ENCODE results near the gene TMEM82. TPM values are rescaled to one million over a fixed set of nuclear protein-coding genes. Genes with fewer than 3 reads are reported as not detected.

Gene TMEM82
- total and polyA plus RNA-seq, 5 experiments from 2014 or later, result not detected

DNA sequence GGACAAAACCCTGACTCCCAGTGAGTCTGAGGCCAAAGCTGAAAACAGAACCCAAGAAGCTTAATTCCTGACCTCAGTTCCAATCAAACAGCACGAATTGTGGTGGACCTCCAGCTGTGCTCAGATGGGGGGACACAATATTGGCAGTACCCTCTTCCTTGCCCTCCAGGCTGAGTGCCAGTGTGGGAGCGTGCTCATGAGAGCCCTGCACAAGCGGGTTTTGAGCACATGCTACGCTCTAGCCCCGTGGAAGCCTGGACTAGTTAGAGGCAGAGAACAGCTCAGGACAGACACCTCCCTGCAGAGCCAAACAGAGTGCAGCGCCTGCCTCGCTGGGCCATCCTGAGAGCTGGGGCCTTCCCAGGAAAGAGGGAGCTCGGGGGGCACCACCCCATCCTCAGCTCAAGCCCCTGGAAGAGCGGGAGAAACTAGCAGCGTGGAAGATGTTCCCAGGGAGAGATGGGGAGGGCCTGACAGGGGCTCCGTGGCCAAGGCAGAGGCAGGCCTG, 9.0 kb upstream of the TMEM82 start:
- no peak for ATAC-seq
- H3K36me3 Mint-ChIP-seq, result peaks cover 0 to 36% (median 0%) of the 10 kb centered on the region in 3 donors

DNA sequence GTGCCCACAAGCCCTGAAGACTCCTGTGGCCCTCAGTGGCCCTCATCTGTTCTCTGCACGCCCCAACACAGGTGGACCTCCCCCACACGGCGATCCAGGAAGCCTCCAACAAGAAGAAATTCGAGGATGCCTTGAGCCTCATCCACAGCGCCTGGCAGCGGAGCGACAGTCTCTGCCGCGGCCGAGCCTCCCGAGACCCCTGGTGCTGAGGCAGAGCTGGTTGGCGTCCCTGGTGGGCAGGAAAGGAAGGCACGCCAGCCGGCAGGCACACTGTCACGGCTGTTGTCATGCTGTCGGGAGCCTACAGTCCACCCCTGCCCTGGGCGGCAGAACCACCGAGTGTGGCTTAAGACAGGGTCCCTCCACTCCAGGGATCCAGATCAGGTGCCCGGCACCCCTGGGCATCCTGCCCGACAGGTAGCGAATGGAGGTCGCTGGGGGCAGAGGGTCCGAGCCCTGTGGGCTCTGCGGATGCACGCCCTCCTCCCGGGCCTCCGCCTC, 8.5 kb upstream of the TMEM82 start:
- Mint-ChIP-seq H3K4me1 (peaks cover 0 to 3% (median 0%) of the 10 kb centered on the region in 4 donors), H3K36me3 (peaks cover 0 to 31% (median 0%) of the 10 kb centered on the region in 3 donors), H3K9me3 (no peaks in the 10 kb centered on the region), H3K27ac (no peak overlapping the region), H3K27me3 (no peaks in the 10 kb centered on the region), H3K4me3 (no peak overlapping the region)
- ATAC-seq, result no peak
- DNase-seq, result no peak
- POLR2A ChIA-PET, result no interaction called here

More for the DNA sequence above, 9.0 kb upstream of the TMEM82 start:
- H3K27ac Mint-ChIP-seq, result peak overlapping the region in 2 of 10 donors; percentile 15 to 63
- H3K27me3 Mint-ChIP-seq, result no peaks in the 10 kb centered on the region
- peaks cover 0 to 3% (median 0%) of the 10 kb centered on the region in 4 donors for H3K4me1 Mint-ChIP-seq
- no peak for DNase-seq
- no peak overlapping the region for H3K4me3 Mint-ChIP-seq
- no peaks in the 10 kb centered on the region for H3K9me3 Mint-ChIP-seq
- POLR2A ChIA-PET, result no interaction called here

DNA sequence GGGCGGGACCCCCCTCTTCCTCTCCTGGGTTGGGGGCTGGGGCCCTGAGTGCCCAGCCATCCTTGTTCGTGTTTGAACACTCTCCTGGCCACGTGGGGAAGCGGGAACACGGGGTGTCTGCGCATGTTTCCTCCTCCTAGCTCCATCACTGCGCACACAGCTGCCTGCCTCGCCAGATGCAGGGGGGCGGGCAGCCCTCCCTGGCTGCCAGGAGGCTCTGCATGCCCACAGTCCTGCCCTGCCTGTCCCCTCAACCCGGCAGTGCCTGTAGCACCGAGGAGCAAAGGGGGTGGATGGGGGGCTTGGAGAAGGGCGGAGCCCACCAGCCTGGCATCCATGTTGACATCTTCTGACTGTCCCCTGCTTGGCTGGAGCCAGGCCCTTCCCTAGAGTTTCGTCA, 8.0 kb upstream of the TMEM82 start:
- Mint-ChIP-seq H3K27me3 (no peaks in the 10 kb centered on the region), H3K36me3 (peaks cover 0 to 26% (median 0%) of the 10 kb centered on the region in 3 donors), H3K9me3 (no peaks in the 10 kb centered on the region), H3K27ac (no peak overlapping the region), H3K4me3 (no peak overlapping the region), H3K4me1 (peaks cover 0 to 3% (median 0%) of the 10 kb centered on the region in 4 donors)
- no peak for DNase-seq
- ATAC-seq, result no peak
- POLR2A ChIA-PET, result no interaction called here

DNA sequence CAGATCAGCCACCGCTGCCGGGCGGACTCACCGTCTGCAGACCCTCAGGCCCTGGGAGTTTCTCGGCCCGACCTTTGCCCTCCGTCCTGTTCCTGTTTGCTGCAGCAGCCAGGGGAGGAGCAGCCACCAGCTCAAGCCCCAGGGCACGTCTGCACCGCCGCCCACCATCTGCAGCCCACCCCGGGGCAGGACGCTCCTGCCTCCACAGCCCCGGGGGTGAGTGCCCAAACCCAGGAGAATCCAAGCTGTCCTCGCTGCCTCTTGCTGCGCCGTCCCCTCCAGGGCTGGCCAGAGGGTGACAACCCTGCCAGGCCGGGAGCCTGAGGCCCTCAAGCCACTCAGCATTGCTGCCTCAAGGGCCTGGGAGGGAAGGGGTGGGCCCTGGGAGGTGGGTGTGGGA, 7.4 kb upstream of the TMEM82 start:
- POLR2A ChIA-PET, result no interaction called here
- Mint-ChIP-seq H3K4me3 (no peak overlapping the region), H3K4me1 (peaks cover 0 to 3% (median 0%) of the 10 kb centered on the region in 4 donors), H3K27ac (peak overlapping the region in 1 of 10 donors; percentile 66), H3K27me3 (no peaks in the 10 kb centered on the region), H3K36me3 (peaks cover 0 to 26% (median 0%) of the 10 kb centered on the region in 3 donors), H3K9me3 (no peaks in the 10 kb centered on the region)
- ATAC-seq (no peak), DNase-seq (no peak)

DNA sequence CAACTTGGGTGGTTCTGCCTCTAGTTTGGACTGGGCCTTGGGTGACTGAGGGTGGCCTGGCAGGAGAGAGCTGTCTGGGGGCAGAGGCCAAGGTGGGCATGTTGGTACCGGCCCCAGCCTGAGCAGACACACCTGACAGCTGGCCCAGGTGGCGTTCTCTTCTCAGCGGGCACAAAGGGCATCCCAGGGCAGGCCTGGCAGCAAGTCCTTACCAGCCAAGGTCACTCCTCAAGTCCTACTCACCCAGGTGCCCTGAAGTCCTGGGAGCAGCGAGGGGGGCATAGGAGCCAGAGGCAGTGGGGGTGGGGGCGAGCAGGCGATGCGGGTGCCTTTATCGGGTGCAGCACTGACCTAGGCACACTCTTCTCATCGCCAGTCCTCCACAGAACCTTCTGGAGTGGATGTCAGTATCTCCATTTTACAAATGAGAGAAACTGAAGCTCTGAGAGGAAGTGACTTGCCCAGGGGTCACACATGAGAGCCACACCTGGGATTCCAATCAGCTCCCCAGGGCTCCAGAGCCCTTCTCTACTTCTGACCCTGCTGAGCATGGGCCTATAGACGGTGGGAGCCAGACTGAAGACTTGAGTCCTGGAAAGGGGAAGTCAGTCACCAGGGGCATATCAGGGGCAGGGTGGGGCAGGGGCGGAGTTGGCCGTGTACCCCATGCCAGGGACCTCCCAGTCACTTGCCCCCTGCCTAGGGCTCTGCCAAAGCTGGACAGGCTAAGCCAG, 6.8 kb upstream of the TMEM82 start:
- POLR2A ChIA-PET, result no interaction called here
- Mint-ChIP-seq H3K27me3 (no peaks in the 10 kb centered on the region), H3K36me3 (peaks cover 0 to 24% (median 0%) of the 10 kb centered on the region in 3 donors), H3K4me3 (no peak overlapping the region), H3K4me1 (peaks cover 0 to 3% (median 0%) of the 10 kb centered on the region in 4 donors), H3K27ac (peak overlapping the region in 1 of 10 donors; percentile 67), H3K9me3 (no peaks in the 10 kb centered on the region)
- DNase-seq, result no peak
- no peak for ATAC-seq

DNA sequence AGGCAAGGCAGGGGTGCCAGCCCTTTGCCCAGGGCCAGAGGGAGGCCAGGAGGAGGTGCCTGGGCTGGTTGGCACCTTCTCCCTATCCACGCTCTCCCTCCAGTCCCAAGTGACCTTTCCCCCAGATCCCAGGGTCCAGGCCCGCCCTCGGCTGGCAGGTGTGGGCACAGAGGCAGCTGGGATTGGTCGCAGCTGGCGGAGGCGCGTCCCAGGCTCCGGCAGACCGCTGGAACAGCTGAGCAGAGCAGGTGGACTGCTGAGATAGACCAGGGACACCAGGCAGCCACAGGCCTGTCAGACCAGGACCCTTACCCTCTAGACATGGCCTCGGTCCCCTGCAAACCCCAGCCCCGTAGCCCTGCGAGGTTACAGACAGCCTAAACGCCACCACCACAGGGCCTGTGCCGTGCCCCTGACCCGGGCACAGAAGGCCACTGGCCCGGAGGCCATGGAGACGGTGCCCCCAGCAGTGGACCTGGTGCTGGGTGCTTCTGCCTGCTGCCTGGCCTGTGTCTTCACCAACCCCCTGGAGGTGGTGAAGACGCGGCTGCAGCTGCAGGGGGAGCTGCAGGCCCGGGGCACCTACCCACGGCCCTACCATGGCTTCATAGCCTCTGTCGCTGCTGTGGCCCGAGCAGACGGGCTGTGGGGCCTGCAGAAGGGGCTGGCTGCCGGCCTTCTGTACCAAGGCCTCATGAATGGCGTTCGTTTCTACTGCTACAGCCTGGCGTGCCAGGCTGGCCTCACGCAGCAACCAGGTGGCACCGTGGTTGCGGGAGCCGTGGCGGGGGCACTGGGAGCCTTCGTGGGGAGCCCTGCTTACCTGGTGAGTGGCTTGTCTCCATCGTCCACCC, 6.0 kb upstream of the TMEM82 start, which contains the start of gene SLC25A34:
SLC25A34 (plus strand) TSS at position 221 of the 854 bp plus-strand sequence; CDS start at position 449, 228 bp downstream.
- Mint-ChIP-seq H3K27ac (peak within 1 kb of the TSS in 3 of 10 donors; percentile 11 to 76 (median 67)), H3K9me3 (no peaks in the 10 kb centered on the region), H3K27me3 (no peaks in the 10 kb centered on the region)

DNA sequence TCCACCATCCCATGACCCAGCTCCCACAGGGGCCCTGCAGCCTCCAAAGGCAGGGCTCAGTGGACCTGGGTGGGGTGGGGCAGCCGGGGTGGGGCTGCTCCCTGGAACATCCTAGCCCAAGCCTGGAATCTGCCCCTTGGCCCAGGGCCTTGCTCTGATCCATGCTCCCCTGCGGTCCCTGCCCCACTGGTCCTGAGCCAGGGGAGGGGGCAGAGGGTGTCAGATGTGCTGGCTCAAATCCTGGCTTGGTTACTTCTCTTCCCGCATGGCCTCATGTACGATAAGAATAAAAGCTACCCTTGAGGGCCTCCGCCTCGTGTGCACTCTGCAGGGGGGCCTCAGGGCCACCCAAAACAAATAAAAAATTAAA, 5.4 kb upstream of the TMEM82 start:
- H3K9me3 Mint-ChIP-seq, result no peaks in the 10 kb centered on the region
- no peaks in the 10 kb centered on the region for H3K27me3 Mint-ChIP-seq
- no peak overlapping the region for H3K4me3 Mint-ChIP-seq
- peak overlapping the region in 2 of 10 donors; percentile 11 to 76 for H3K27ac Mint-ChIP-seq
- POLR2A ChIA-PET, result no interaction called here
- DNase-seq (no peak), ATAC-seq (no peak)
- H3K36me3 Mint-ChIP-seq, result peaks cover 0 to 23% (median 0%) of the 10 kb centered on the region in 3 donors
- H3K4me1 Mint-ChIP-seq, result peaks cover 5 to 7% (median 5%) of the 10 kb centered on the region in 4 donors

More for the DNA sequence above, 6.0 kb upstream of the TMEM82 start, which contains the start of gene SLC25A34:
- POLR2A ChIA-PET, result interaction anchor here (0.6 kb wide), 1 partner anchor 13 kb away, joined by 3 read pairs; no protein-coding TSS in a partner anchor
- no peak for DNase-seq
- no peak for ATAC-seq
- no peak within 1 kb of the TSS for H3K4me3 Mint-ChIP-seq
- H3K36me3 Mint-ChIP-seq, result peaks cover 0 to 24% (median 0%) of the 10 kb centered on the region in 3 donors
- H3K4me1 Mint-ChIP-seq, result peaks cover under 1 to 4% (median 2%) of the 10 kb centered on the region in 4 donors

DNA sequence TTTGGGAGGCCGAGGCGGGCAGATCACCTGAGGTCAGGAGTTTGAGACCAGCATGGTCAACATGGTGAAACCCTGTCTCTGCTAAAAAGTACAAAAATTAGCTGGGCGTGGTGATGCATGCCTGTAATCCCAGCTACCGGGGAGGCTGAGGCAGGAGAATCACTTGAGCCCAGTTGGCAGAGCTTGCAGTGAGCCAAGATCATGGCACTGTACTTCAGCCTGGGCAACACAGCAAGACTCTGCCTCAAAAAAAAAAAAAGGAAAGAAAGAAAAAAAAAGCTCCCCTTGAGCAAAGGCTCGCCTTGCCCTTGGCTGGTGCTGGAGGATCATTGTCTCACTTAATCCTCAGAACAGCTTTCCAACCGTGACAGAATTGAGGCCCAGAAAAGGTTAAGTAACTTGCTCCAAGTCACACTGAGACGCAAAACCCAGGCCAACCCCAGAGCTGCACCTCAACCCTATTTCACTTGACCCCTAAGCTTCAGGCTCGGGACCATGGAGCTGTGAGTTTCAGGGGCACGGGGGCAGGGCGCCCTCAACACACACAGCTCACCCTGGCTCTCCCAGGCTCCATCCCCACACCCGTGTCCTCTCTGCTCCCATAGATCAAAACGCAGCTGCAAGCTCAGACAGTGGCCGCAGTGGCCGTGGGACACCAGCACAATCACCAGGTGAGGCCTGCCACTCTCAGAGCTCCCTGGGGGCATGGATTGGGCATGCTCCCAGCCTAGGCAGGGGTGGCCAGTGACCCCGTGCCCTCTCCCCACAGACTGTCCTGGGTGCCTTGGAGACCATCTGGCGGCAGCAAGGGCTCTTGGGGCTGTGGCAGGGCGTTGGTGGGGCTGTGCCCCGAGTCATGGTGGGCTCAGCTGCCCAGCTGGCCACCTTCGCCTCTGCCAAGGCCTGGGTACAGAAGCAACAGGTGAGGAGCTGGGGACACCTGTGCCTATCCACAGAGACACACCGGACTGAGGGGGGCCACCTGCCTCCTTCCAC, 4.7 kb upstream of the TMEM82 start:
- Mint-ChIP-seq H3K9me3 (no peaks in the 10 kb centered on the region), H3K27ac (peak overlapping the region in 6 of 10 donors; percentile 17 to 76 (median 28)), H3K4me1 (peaks cover 5 to 7% (median 5%) of the 10 kb centered on the region in 4 donors), H3K4me3 (no peak overlapping the region), H3K36me3 (peaks cover 0 to 16% (median 0%) of the 10 kb centered on the region in 3 donors), H3K27me3 (no peaks in the 10 kb centered on the region)
- no peak for ATAC-seq
- POLR2A ChIA-PET, result interaction anchor here (1.2 kb wide), 1 partner anchor 13 kb away, joined by 5 read pairs; no protein-coding TSS in a partner anchor
- no peak for DNase-seq

DNA sequence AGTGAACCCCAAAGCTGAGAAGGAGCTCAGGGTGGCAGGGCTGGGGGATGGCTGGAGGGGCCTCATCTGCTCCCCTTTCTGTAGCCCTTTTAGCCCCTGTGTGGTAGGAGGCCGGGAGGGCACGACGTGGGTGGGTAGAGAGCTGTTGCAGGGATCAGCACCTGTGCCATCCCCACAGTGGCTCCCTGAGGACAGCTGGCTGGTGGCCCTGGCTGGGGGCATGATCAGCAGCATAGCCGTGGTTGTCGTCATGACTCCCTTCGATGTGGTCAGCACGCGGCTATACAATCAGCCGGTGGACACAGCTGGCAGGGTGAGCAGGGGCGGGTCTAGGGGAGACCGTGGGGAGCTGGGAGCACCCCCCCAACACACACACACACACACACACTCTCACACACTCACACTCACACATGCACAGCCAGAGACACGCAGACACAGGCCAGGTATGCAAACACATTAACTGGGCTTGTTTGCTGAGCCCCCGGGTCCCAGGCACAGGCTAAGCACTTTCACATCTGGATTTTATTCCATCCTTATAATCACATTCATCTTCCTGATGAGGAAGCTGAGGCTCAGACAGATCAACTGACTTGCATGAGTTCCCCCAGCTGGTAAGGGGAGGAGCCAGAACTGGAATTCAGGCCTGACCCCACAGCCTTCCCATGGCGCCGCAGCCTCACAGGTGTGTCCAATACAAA, 3.7 kb upstream of the TMEM82 start:
- no peaks in the 10 kb centered on the region for H3K27me3 Mint-ChIP-seq
- peaks cover 0 to 7% (median 0%) of the 10 kb centered on the region in 3 donors for H3K36me3 Mint-ChIP-seq
- H3K27ac Mint-ChIP-seq, result peak overlapping the region in 5 of 10 donors; percentile 3 to 72 (median 35)
- H3K4me3 Mint-ChIP-seq, result no peak overlapping the region
- H3K9me3 Mint-ChIP-seq, result no peaks in the 10 kb centered on the region
- DNase-seq, result no peak
- peaks cover 5 to 7% (median 5%) of the 10 kb centered on the region in 4 donors for H3K4me1 Mint-ChIP-seq
- POLR2A ChIA-PET, result interaction anchor here (1.2 kb wide), 1 partner anchor 14 kb away, joined by 5 read pairs; no protein-coding TSS in a partner anchor
- no peak for ATAC-seq

DNA sequence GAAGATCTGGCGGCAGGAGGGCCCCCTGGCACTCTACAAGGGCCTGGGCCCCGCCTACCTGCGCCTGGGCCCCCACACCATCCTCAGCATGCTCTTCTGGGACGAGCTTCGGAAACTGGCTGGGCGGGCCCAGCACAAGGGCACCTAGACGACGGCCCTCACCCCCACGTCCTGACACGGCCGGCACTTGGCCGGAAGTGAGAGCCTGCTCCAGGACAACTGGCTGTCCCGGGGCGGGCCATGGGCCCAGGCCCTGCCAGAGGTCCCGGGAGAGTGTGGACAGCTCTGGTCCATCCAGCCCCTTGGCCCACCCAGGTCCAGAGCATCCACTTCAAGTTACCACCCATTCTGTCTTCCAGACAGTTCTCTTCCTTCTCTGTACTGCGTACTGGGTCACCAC, 3.0 kb upstream of the TMEM82 start:
- no peaks in the 10 kb centered on the region for H3K27me3 Mint-ChIP-seq
- peaks cover 0 to 5% (median 0%) of the 10 kb centered on the region in 3 donors for H3K36me3 Mint-ChIP-seq
- H3K4me3 Mint-ChIP-seq, result no peak overlapping the region
- DNase-seq (no peak), ATAC-seq (no peak)
- POLR2A ChIA-PET, result no interaction called here
- no peaks in the 10 kb centered on the region for H3K9me3 Mint-ChIP-seq
- peaks cover 5 to 7% (median 5%) of the 10 kb centered on the region in 4 donors for H3K4me1 Mint-ChIP-seq
- H3K27ac Mint-ChIP-seq, result peak overlapping the region in 3 of 10 donors; percentile 18 to 84 (median 64)

DNA sequence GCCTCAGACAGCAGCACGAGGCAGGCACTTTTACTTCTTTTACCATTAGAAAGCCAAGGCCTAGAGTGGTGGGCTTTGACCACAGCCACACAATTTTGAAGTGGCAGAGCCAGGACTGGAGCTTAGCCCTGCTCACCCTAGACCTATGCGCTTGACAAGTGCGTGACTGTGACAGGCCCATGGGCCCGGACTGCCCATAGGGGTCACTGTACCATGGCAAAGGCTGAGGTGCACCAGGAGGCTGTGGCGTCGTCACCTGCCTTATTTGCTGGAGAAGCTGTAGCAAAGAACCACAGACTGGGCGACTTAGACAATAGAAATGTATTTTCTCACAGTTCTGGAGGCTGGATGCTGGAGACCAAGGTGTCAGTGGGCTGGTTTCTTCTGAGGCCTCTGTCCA, 2.6 kb upstream of the TMEM82 start:
- Mint-ChIP-seq H3K9me3 (no peaks in the 10 kb centered on the region), H3K4me3 (no peak overlapping the region), H3K4me1 (peaks cover 5 to 7% (median 5%) of the 10 kb centered on the region in 4 donors), H3K27me3 (no peaks in the 10 kb centered on the region), H3K36me3 (peaks cover 0 to under 1% (median 0%) of the 10 kb centered on the region in 3 donors), H3K27ac (peak overlapping the region in 5 of 10 donors; percentile 28 to 84 (median 56))
- DNase-seq (no peak), ATAC-seq (no peak)
- POLR2A ChIA-PET, result no interaction called here
